GM19455 (cell line): ENCODE results near the gene GUCD1.

ENCODE experiments used
- ATAC-seq: cut with Tn5 transposase; IDR thresholded peaks from one replicate; pipeline ENCODE4 v1.9.1; 2021; ENCODE audit not compliant: unreplicated experiment

Gene GUCD1

GRCh38 chr22:24504540-24504939, 50.4 kb downstream of the GUCD1 start:
- no peak for ATAC-seq

DNA sequence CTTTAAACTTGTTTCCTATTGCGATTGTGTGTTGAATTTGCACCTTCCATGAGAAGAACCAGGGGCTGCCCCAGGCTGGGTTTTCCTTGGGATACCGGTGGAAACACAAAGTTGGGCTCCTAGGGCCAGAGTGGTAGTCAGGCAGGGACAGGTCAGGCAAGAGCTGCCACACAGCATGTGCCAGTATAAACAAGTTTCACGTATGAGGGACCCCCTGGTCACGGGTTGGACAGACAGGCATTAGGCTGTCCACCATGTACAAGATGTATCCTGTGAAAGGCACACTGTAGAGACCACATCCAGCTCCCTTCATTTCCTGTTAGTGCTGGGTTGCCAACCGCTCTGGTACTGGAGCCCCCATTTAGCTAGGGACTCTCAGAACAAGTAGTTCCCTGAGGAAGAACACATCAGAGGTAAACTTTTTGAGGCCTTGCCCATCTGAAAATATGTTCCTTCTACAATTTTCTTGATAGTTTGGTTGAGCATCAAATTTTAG, 51.0 kb downstream of the GUCD1 start:
- ATAC-seq, result no peak

- no peak for ATAC-seq
Observed at GRCh38 chr22:24503137-24503842, 51.6 kb downstream of the GUCD1 start.

DNA sequence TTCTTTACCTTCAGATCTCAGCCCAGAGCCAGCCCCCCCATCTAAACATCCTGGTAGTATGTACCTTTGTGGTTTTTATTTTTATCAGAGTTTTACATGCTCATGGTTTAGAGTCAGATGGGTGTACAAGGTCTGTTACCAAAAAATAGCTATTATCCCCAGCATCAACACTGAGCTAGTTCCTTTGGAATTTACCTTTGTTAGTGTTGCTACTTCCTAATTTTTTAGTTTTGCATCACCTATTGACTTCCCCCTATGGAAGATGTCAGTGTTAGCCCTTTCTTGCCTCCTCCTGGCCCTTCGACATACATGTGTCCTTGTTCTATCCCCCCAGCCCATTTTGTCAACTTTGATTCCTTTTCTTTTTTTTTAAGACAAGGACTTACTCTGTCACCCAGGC, 52.4 kb downstream of the GUCD1 start:
- no peak for ATAC-seq

DNA sequence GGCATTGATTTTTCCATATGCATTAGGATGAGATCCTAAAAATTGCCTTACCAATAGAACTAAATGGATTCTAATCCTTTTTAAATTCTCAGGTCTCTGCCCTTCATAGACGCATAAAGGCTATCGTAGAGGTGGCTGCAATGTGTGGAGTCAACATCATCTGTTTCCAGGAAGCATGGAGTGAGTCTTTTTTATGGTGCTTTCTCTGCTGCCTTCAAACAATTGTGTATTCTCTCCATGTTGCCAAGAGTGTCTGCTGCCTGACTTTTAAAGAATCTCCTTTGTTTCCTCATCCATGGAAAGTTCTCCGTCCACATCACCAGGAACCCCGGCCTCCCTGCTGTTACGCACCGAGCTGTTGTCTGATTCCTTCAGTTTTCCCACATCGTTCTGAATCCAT, 52.9 kb downstream of the GUCD1 start:
- ATAC-seq, result no peak

GRCh38 chr22:24501301-24502005, 53.5 kb downstream of the GUCD1 start:
- ATAC-seq, result no peak

GRCh38 chr22:24500277-24500820, 54.6 kb downstream of the GUCD1 start:
- ATAC-seq, result no peak

DNA sequence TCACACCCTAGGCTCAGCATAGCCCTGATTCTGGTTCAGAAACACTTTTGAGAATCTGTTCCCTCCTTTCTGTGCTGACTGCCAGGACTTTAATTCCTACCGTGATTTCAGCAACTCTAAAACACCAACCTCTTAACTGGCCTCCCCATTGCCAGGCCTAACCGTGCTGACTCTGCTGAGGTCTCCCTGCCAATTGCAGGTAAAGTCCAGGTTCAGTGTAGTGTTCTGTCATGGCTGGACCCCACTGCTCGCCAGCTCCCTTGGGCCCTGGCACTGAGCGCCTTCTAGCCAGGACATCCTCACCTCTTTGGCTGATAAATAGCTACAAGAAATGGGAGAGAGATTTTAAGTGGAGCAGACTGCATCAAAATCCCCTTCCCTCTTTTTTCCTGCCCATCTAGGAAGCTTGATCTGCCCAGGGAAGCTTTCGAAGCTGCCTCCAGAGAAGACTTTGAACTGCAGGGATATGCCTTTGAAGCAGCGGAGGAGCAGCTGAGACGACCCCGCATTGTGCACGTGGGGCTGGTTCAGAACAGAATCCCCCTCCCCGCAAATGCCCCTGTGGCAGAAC, 55.1 kb downstream of the GUCD1 start:
- no peak for ATAC-seq

DNA sequence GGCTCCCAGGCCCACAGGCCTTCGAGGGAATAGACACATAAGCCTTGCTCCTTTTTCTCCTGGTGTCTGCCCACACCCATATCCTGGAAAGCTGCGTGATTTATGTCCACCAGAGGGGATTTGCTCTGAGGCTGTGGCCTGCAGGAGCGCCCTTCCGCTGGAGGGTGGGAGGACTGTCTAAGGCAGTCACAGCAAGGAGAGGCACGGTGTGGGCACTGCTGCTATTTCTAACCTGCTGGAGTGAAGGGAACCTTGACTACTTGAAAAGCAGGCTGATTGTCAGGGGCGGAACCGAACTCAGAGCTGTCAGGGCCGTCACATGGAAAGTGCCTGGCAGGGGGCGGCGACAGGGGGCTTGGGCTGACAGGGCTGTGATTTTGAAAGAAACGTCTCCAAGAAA, 56.1 kb downstream of the GUCD1 start:
- no peak for ATAC-seq

DNA sequence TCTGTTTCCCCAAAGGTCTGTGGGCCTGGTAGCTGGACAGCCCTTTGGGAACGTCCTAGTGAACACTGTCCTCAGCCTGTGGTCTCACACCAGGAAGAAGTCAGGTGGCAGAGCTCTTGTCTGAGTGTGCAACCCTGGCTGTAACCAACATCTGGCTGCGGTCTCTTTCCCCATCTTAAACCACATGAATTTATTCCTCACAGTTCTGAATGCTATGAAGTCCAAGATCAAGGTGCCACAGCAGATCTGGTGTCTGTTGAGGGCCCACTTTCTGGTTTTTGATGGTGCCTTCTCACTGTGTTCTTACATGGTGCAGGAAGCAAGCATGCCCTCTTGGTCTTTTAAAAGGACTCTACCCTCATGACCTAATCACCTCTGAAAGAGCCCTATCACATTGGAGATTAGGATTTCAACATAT, 57.1 kb downstream of the GUCD1 start:
- ATAC-seq, result no peak

DNA sequence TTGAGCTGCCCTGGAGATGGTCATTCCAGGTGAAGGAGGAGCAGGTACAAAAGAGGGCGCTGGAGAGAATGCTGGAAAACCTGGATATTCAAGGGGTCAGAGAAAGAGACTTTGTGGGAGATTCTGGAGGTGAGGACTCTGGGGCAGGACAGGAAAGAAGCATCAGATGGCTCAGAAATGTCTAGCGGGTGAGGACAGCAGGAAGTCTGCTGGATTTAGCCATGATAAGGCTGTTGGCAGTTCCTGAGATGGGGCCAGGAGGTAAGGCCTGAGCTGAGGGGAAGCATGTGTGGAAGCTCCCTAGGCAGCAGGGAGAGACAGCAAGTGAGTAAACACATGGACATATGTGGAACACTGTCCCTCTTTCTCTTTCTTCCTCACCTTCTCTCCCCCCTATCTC, 58.3 kb downstream of the GUCD1 start:
- ATAC-seq, result no peak

DNA sequence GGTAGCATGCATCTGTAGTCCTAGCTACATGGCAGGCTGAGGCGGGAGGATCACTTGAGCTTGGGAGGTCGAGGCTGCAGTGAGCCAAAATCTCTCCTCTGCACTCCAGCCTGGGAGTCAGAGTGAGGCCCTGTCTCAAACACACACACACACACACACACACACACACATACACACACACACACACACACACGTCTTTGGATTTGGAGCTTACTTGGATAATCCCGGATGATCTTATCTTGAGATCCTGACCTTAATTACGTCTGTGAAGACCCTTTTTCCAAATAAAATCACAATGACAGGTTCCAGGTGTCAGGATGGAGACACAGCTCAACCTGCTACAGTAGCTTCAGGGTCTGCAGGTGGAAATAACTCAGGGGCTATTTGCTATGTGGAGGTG, 58.7 kb downstream of the GUCD1 start:
- no peak for ATAC-seq

DNA sequence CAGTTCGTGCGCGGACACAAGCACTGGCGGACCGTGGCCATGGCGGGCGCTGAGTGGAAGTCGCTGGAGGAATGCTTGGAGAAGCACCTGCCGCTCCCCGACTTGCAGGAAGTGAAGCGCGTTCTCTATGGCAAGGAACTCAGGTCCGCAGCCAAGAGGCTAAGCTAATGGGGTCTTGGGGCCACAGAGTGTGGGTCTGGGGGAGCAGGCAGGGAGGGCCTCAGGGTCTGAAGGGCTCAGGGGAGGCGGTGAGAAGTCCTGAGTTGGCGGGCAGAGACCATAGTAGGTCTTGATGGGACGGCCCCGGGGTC, 59.6 kb downstream of the GUCD1 start:
- no peak for ATAC-seq

DNA sequence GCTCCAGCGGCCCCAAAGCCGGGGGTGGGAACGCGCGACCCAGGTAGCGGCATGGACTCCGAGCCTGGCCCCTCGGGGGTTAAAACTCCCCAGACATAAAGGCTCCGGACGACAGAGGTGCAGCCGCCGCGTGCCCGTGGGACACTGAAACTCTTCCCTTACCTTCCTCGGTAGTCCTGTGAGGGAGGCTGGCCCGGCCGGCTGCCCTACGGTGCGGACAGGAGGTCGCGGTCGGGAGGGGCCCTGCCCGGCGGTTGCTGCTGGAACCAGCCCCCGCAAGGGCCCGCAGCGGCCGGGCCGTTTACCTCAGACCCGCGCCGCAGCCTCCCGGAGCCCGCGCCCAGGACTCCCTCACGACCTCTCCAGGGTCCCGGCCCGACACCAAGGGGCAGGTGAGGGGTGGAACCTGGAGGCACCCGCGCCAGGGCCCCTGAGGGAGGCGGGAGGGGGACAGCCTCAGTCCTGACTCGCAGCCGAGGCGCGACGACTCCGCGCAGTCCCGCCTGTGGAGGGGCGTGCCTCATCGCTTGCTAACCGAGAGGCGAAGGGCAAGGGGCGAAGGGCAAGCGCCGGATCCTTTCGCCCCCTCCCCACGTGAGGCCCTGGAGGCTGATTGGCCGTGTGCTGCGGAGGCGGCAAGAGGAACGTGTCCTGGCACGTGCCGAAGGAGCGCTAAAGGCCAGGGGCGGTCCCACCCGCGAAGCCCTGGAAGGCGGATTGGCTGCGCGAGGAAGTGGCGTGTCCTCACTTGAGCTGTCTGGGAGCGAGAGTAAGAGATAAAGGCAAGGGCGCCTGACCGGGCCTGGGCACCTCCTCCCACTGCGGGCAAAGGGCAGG, 60.2 kb downstream of the GUCD1 start, which contains the start of gene UPB1:
Gene UPB1 (plus strand): TSS at position 805 of the 837 bp plus-strand sequence. CDS start 72 bp downstream, outside the sequence.
- no peak for ATAC-seq

- ATAC-seq, result no peak
Observed at GRCh38 chr22:24494167-24494527, 60.8 kb downstream of the GUCD1 start.

- no peak for ATAC-seq
Observed at GRCh38 chr22:24492391-24492790, 62.5 kb downstream of the GUCD1 start.
